GM10847 (cell line): ENCODE measurements around the gene TMEM38A.
A peak's percentile ranks its signal among the peaks of the same experiment; 100 is the strongest.

Source experiments
- POLR2A ChIP-seq: IDR thresholded peaks from 2 replicates; pipeline ENCODE4 v1.6.1; 2011; ENCODE audit not compliant: insufficient read length; ENCODE audit errors: extremely low read depth

The TMEM38A gene

DNA sequence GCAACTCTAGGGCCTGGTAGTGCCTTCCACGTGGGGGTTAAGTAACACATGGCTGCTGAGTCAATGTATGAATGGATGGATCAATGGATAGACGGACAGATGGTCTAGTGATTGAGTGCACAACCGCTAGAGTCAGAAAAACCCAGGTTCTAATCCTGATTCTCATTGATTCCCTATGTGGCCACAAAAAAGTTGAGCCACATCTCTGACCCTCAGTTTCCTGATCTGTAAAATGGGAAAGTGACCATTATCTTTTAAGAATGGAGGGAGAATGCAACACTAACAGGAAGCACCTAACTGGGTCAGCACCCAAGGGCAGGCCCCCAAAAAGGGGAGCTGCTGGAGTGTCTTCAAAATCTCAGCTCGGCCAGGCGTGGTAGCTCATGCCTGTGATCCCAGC, 3.6 kb upstream of the TMEM38A start:
- TF ChIP-seq POLR2A = no peak

- TF ChIP-seq POLR2A = no peak
Measured at GRCh38 chr19:16659464-16659831, 1.5 kb upstream of the TMEM38A start.

GRCh38 chr19:16659832-16660708, 869 bp upstream of the TMEM38A start, which contains the start of gene SMIM7:
TSS of gene SMIM7 (minus strand) at chr19:16660144. CDS start at chr19:16660110, 34 bp downstream.
- TF ChIP-seq POLR2A = peak; percentile 89

DNA sequence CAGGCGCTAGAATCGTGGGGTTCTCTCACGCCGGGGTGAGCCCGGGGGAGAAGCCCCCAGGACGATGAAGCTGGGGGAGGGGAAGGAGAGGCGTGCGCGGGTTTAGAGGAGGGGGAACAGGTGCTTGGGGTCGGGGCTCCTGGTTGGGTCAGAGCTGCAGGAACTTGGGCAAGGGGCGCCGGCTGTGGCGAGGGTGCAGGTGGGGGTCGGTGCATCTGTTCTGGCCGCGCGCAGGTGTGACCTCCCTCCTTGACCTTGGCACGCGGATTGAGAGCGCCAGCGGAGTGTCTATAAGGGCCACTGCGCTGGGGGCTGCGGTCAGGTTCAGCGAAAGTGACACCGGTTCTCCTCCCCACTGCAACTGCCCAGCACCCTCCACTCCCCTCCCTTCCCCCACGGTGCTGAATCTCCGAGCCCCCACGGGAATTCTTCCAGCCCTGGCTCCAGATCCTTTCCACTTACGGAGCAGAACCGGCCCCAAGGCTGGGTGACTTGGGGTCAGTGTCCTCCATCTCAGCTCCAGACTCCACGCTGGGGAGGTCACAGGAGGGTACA, 618 bp downstream of the TMEM38A start:
- no peak for TF ChIP-seq POLR2A

DNA sequence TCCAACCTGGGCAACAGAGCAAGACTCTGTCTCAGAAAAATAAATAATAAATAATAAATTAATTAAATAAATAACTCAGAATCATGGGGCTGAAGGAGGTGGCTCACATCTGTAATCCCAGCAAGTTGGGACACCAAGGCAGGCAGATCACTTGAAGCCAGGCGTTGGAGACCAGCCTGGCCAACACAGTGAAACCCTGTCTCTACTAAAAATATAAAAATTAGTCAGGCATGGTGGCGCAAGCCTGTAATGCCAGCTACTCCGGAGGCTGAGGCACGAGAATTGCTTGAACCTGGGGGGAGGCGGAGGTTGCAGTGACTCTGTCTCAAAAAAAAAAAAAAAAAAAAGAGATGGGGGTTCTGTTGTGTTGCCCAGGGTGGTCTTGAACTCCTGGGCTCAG, 7.2 kb downstream of the TMEM38A start:
- no peak for TF ChIP-seq POLR2A

- no peak for TF ChIP-seq POLR2A
Measured at GRCh38 chr19:16670291-16670690, 9.4 kb downstream of the TMEM38A start.

DNA sequence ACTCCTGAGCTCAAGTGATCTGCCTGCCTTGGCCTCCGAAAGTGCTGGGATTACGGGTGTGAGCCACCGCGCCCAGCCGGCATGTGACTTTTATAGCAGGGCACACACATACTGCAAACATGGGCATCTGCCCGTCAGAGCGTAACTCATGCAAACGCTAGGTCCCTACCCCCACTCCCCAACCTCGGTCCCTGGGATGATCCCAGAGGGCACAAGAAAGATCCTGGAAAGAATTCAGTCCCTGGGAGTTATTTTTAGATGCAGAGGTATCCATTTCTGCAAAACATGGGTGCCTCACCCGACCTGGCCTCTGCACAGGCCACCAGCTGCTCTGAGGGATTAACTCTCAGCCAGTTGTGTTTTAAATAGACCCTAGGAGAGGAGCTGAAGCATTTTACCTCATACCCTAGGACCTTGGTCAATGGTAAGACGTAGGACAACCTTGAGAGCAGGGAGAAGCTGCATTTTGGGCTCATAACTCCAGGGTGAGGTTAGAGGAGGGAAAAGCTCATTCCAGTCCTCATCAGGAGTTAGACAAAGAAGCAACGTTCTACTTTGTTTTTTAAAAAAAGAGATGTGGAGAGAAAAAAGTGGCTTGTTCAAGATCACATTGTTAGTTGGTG, 10.8 kb downstream of the TMEM38A start:
- TF ChIP-seq POLR2A = no peak

DNA sequence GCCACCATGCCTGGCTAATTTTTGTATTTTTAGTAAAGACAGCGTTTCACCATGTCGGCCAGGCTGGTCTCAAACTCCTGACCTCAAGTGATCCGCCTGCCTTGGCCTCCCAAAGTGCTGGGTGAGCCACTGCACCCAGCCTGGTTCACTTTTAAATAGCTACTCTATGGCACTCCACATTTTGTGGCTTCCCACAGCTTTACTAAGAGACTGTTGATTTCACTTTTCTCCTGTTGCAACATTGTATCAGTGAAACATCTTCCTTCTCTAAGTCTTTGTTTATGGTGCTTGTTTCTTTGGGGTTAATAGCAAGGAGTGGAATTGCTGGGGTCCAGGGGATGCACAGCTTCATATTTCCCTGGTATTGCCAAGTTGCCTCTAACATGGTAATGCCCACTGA, 12.3 kb downstream of the TMEM38A start:
- TF ChIP-seq POLR2A = no peak

GRCh38 chr19:16676101-16676798, 15.3 kb downstream of the TMEM38A start:
- no peak for TF ChIP-seq POLR2A

DNA sequence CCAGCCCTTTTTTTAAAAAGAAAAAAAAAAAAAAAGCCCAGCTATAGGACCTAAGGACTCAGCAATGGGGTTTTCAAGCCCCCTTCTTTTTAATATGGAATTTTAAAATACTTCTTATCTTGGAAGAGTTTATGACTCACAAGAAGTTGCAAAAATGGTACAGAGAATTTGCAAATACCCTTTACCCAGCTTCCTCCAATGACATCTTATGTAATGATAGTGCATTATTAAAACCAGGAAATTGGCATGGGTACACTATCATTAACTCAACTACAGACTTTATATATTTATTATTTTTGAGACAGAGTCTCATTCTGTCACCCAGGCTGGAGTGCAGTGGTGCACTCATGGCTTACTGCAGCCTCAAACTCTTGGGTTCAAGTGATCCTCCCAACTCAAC, 16.1 kb downstream of the TMEM38A start:
- TF ChIP-seq POLR2A = no peak

- no peak for TF ChIP-seq POLR2A
Measured at GRCh38 chr19:16678498-16678897, 17.6 kb downstream of the TMEM38A start.

DNA sequence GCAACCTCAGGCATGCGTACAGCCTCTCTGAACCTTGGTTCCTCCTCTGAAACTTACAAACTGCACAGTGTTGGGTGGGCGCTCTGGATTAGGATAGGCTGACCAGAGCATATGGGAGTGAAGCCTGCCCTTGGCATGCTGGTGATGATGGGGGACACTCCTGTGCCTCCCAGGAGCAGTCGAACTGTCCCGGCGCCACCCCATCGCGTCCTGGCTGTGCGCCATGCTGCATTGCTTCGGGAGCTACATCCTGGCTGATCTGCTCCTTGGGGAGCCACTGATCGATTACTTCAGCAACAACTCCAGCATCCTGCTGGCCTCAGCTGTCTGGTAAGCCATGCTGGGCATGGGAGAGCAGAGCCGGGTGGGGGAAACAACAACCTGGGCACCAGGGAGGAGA, 18.9 kb downstream of the TMEM38A start:
- no peak for TF ChIP-seq POLR2A

DNA sequence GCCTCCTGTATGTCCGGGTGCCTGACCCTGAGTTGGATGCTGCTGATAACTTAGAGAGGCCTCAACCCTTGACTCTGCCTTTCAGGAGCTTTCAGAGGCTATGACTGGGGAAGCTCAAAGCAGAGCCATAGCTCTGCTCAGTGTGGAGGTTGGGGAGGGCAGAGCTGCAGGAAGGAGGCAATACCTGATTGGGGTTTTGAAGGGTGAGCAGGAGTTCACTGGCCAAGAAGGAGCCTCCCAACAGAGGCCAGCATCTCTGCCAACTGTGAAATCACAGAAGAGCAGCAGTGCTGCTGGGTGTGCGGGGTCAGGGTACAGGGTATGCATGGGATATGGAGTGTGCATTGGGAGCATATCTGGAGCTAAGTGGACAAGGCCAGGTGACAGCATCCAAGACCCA, 21.6 kb downstream of the TMEM38A start:
- no peak for TF ChIP-seq POLR2A

DNA sequence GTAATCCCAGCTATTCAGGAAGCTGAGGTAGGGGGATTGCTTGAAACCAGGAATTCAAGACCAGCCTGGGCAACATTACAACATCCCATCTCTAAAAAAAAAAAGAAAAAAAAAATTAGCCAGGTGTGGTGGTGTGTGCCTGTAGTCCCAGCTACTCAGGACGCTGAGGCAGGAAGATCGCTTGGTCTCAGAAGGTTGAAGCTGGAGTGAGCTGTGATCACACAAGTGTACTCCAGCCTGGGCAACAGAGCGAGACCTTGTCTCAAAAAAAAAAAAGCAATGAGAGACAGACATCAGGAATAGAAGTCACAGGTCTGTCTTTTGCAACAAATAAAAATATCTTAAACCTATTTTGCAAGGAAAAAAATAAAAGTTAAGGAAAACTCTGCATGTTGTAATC, 23.3 kb downstream of the TMEM38A start:
- no peak for TF ChIP-seq POLR2A

DNA sequence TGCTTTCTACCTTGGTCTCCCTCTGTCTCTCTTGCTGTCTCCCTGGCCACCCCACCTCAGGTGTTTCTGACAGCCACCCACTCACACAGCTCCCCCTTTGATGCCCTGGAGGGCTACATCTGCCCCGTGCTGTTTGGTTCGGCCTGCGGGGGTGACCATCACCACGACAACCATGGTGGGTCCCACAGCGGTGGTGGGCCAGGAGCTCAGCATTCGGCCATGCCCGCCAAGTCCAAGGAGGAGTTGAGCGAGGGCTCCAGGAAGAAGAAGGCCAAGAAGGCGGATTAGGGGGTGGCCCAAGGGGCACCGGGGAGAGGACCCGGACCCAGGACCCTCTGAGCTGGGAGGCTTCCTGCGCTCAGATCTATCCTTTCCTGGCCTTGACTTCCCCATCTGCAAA, 27.1 kb downstream of the TMEM38A start:
- TF ChIP-seq POLR2A = no peak

DNA sequence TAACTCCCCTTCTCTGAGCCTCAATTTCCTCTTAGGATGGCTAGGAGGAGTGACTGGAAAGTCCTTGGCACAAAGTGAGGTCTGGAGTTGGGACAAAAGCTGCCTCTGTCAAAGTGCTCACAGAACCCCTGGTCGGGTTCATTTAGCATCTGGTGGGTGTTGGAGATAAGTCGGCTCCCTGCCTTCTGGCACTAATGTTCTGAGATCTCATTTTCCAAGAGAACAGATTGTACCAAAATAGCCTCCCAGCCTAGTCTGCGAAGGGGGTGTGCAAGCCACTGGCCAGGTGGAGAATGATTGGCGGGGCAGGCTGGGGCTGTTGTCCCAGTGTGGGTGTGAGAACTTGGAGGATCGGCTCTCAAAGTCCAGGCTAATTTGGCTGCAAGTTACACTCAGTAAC, 38.0 kb downstream of the TMEM38A start:
- TF ChIP-seq POLR2A = no peak
